Measurements from ENCODE around the gene FCF1. TPM values are rescaled to one million over a fixed set of nuclear protein-coding genes. Genes with fewer than 3 reads are reported as not detected.

The FCF1 gene
- total RNA-seq, 2 donors from 2014 or later: 40.3 to 42.2 TPM

- Histone ChIP-seq H3K9ac (ENCODE audit: low read depth in 2 of 2, low read length in 2 of 2) (no peak overlapping the region), H3K27ac (no peak overlapping the region)
- no peak for TF ChIP-seq CTCF (IDR thresholded peaks at IDR 0.05)
Measured at GRCh38 chr14:74710480-74710879, 2.5 kb upstream of the FCF1 start.

GRCh38 chr14:74711651-74712050, 1.3 kb upstream of the FCF1 start:
- Histone ChIP-seq H3K9me3 (no peaks in the 10 kb centered on the region), H3K27me3 (no peaks in the 10 kb centered on the region), H3K27ac (no peak overlapping the region), H3K4me3 (no peak overlapping the region), H3K9ac (ENCODE audit: low read depth in 2 of 2, low read length in 2 of 2) (no peak overlapping the region), H3K36me3 (no peaks in the 10 kb centered on the region), H3K4me1 (peaks cover 17% of the 10 kb centered on the region)
- intact Hi-C loops (cut with DNase I): no loop called here
- no peak for DNase-seq
- TF ChIP-seq CTCF (IDR thresholded peaks at IDR 0.05): no peak

More at GRCh38 chr14:74710480-74710879, 2.5 kb upstream of the FCF1 start:
- DNase-seq: no peak
- peaks cover 17% of the 10 kb centered on the region for H3K4me1 ChIP-seq
- H3K4me3 ChIP-seq: no peak overlapping the region
- no peaks in the 10 kb centered on the region for H3K9me3 ChIP-seq
- H3K27me3 ChIP-seq: no peaks in the 10 kb centered on the region
- no peaks in the 10 kb centered on the region for H3K36me3 ChIP-seq
- intact Hi-C loops (cut with DNase I): no loop called here

DNA sequence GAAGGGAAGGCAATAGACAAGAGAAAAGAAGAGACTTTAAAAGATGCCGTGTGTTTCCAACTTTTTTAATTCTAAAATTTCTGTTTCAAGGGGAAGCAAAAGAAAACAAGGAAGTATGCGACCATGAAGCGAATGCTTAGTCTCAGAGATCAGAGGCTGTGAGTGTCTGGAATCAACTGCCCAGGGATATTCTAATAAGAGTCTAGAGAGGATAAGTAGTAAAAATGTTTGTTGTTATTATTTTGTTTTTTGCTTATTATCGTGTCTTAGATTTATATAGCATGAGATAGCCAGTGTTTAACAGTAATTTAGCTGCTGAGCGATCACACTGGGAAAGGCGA, 421 bp downstream of the FCF1 start:
- peak overlapping the region; percentile 56 for H3K4me3 ChIP-seq
- no peaks in the 10 kb centered on the region for H3K9me3 ChIP-seq
- no peak for TF ChIP-seq CTCF (IDR thresholded peaks at IDR 0.05)
- peaks cover 17% of the 10 kb centered on the region for H3K4me1 ChIP-seq
- no peak for DNase-seq
- H3K27me3 ChIP-seq: no peaks in the 10 kb centered on the region
- peak overlapping the region; percentile 74 to 86 for H3K9ac ChIP-seq (ENCODE audit: low read depth in 2 of 2, low read length in 2 of 2)
- peak overlapping the region; percentile 52 for H3K27ac ChIP-seq
- H3K36me3 ChIP-seq: peaks cover 4% of the 10 kb centered on the region
- intact Hi-C loops (cut with DNase I): no loop called here

GRCh38 chr14:74720526-74720925, 7.6 kb downstream of the FCF1 start:
- H3K36me3 ChIP-seq: peaks cover 4% of the 10 kb centered on the region
- H3K9ac ChIP-seq (ENCODE audit: low read depth in 2 of 2, low read length in 2 of 2): no peak overlapping the region
- H3K27ac ChIP-seq: no peak overlapping the region
- TF ChIP-seq CTCF (IDR thresholded peaks at IDR 0.05): no peak
- intact Hi-C loops (cut with DNase I): no loop called here
- H3K27me3 ChIP-seq: no peaks in the 10 kb centered on the region
- H3K4me3 ChIP-seq: no peak overlapping the region
- H3K9me3 ChIP-seq: no peaks in the 10 kb centered on the region
- H3K4me1 ChIP-seq: no peaks in the 10 kb centered on the region
- DNase-seq: no peak

GRCh38 chr14:74723134-74723533, 10.2 kb downstream of the FCF1 start:
- intact Hi-C loops (cut with DNase I): no loop called here
- no peaks in the 10 kb centered on the region for H3K4me1 ChIP-seq
- no peak for TF ChIP-seq CTCF (IDR thresholded peaks at IDR 0.05)
- H3K4me3 ChIP-seq: no peak overlapping the region
- no peaks in the 10 kb centered on the region for H3K36me3 ChIP-seq
- no peaks in the 10 kb centered on the region for H3K9me3 ChIP-seq
- no peaks in the 10 kb centered on the region for H3K27me3 ChIP-seq
- no peak for DNase-seq
- H3K27ac ChIP-seq: no peak overlapping the region
- H3K9ac ChIP-seq (ENCODE audit: low read depth in 2 of 2, low read length in 2 of 2): no peak overlapping the region

- Histone ChIP-seq H3K9ac (ENCODE audit: low read depth in 2 of 2, low read length in 2 of 2) (no peak overlapping the region), H3K4me1 (no peaks in the 10 kb centered on the region), H3K4me3 (no peak overlapping the region), H3K27ac (no peak overlapping the region), H3K9me3 (no peaks in the 10 kb centered on the region), H3K27me3 (no peaks in the 10 kb centered on the region), H3K36me3 (no peaks in the 10 kb centered on the region)
- DNase-seq: no peak
- TF ChIP-seq CTCF (IDR thresholded peaks at IDR 0.05): no peak
- intact Hi-C loops (cut with DNase I): no loop called here
Measured at GRCh38 chr14:74732387-74732786, 19.4 kb downstream of the FCF1 start.
